Measurements from ENCODE around the gene HEMK1.

HEMK1 gene

DNA sequence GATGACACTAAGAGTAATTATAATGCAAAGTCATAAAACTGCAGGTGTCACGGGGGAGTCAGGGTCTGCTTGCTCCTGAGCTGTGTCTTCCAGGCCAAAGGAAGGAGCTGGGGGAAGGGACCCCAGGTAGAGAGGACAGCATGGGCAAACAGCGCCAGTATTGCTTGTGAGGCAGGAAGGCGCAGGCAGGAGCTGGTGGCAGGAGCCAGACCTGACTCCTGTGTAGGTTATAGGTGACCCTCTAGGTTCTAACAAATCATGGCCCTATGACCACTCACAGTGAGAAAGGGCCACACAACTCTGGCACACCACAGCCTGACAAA lies 40.4 kb downstream of the HEMK1 start:
- H3K79me2 ChIP-seq (ENCODE audit: insufficient read depth, low read length), result no peaks in the 10 kb centered on the region
- H3K9me3 ChIP-seq (ENCODE audit: insufficient read depth, low read depth, low read length), result no peaks in the 10 kb centered on the region
- peaks cover 17% of the 10 kb centered on the region for H3K4me1 ChIP-seq (ENCODE audit: insufficient read depth, low read length, poor library complexity, severe bottlenecking)
- H4K20me1 ChIP-seq (ENCODE audit: insufficient read depth, low read length, poor library complexity, severe bottlenecking), result no peaks in the 10 kb centered on the region
- no peaks in the 10 kb centered on the region for H3K9me2 ChIP-seq (replicated peaks; ENCODE audit: low read depth, low read length)
- H3F3A ChIP-seq (ENCODE audit: low read depth), result no peaks in the 10 kb centered on the region
- H3K36me3 ChIP-seq (ENCODE audit: insufficient read depth, low read length), result no peaks in the 10 kb centered on the region
- H3K4me2 ChIP-seq (ENCODE audit: low read depth, low read length, poor library complexity, severe bottlenecking), result no peak overlapping the region
- no peak overlapping the region for H3K4me3 ChIP-seq (ENCODE audit: low read length, poor library complexity, severe bottlenecking)
- no peaks in the 10 kb centered on the region for H3K27me3 ChIP-seq (ENCODE audit: insufficient read depth, low read length, poor library complexity, severe bottlenecking)
- H2AFZ ChIP-seq (ENCODE audit: low read length), result no peak overlapping the region
- TF ChIP-seq, protein P1, sequence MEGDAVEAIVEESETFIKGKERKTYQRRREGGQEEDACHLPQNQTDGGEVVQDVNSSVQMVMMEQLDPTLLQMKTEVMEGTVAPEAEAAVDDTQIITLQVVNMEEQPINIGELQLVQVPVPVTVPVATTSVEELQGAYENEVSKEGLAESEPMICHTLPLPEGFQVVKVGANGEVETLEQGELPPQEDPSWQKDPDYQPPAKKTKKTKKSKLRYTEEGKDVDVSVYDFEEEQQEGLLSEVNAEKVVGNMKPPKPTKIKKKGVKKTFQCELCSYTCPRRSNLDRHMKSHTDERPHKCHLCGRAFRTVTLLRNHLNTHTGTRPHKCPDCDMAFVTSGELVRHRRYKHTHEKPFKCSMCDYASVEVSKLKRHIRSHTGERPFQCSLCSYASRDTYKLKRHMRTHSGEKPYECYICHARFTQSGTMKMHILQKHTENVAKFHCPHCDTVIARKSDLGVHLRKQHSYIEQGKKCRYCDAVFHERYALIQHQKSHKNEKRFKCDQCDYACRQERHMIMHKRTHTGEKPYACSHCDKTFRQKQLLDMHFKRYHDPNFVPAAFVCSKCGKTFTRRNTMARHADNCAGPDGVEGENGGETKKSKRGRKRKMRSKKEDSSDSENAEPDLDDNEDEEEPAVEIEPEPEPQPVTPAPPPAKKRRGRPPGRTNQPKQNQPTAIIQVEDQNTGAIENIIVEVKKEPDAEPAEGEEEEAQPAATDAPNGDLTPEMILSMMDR (conservative IDR thresholded peaks at IDR 0.05; ENCODE audit: low read length), result no peak
- no peak for TF ChIP-seq EZH2phosphoT487 (IDR thresholded peaks at IDR 0.05; ENCODE audit: borderline replicate concordance)
- no peak overlapping the region for H3K9ac ChIP-seq (ENCODE audit: low read depth, low read length, poor library complexity, severe bottlenecking)

DNA sequence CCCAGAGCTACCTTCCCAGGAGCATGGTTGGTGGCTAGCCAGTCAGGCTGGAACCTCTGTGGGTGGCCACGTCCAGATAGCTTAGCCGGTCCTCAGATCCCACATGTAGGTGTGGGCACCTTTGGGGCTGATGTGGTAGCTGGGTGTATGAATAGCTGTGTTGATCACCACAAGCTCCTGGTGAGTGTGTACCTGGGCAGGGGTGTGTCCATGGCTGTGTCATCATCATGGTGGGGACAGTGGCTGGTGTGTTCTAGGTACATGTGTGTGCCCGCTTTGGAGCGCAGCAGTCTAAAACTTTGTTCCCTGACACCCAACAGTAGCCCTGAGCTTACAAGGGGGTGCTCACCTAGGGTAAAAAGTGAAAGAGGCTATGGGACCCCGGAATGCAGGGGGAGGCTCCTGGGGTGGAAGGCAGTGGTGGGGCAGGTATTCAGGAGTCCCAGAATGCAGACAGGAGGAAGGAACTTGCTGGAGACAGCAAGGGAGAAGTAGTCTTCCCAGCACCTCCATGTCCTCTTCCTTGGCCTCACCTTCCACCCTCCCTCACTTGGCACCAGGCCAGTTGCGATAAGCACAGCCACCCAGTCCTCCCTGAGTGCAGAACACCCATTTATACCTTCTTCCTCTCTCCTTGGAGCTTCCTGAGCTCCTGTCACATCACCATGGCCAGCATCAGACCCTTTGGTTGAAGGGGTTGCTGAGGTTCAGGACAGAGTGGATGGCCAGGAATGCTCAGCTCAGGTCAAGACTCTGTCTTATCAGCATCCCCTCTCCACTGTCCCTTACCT lies 41.1 kb downstream of the HEMK1 start:
- Histone ChIP-seq H3K9ac (ENCODE audit: low read depth, low read length, poor library complexity, severe bottlenecking) (peak overlapping the region; percentile 66), H3F3A (ENCODE audit: low read depth) (no peaks in the 10 kb centered on the region), H3K4me1 (ENCODE audit: insufficient read depth, low read length, poor library complexity, severe bottlenecking) (peaks cover 17% of the 10 kb centered on the region), H3K9me2 (replicated peaks; ENCODE audit: low read depth, low read length) (no peaks in the 10 kb centered on the region), H3K79me2 (ENCODE audit: insufficient read depth, low read length) (no peaks in the 10 kb centered on the region), H3K4me2 (ENCODE audit: low read depth, low read length, poor library complexity, severe bottlenecking) (peak overlapping the region; percentile 86), H3K9me3 (ENCODE audit: insufficient read depth, low read depth, low read length) (no peaks in the 10 kb centered on the region), H4K20me1 (ENCODE audit: insufficient read depth, low read length, poor library complexity, severe bottlenecking) (no peaks in the 10 kb centered on the region), H3K36me3 (ENCODE audit: insufficient read depth, low read length) (no peaks in the 10 kb centered on the region), H3K4me3 (ENCODE audit: low read length, poor library complexity, severe bottlenecking) (peak overlapping the region; percentile 78), H3K27me3 (ENCODE audit: insufficient read depth, low read length, poor library complexity, severe bottlenecking) (no peaks in the 10 kb centered on the region), H2AFZ (ENCODE audit: low read length) (no peak overlapping the region)
- TF ChIP-seq EZH2phosphoT487 (IDR thresholded peaks at IDR 0.05; ENCODE audit: borderline replicate concordance), result no peak
- TF ChIP-seq, protein P1 (conservative IDR thresholded peaks at IDR 0.05; ENCODE audit: low read length), result no peak

DNA sequence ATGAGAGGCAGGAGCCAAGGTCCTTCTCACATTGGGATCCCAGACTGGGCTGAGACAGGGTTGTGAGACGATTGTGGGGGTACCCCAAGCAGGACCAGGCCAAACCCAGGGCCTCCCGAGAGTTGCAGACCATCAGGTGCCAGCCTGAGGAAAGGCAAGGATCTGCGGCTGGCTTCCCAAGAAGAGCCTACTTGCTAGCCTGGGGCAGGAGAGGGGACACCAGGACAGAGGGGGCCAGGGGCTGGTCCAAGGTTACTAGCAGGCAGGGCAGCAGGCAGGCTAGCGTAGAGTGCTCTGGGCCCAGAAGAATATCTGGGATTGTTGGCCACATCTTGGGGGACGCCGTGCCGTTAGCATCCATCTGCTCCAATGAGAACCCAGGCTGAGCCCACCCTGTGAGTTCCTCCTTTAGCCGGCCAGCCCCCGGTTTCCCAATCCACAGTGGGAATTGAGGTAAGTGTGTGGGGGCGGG lies 41.7 kb downstream of the HEMK1 start:
- H3K36me3 ChIP-seq (ENCODE audit: insufficient read depth, low read length), result no peaks in the 10 kb centered on the region
- H3K9me3 ChIP-seq (ENCODE audit: insufficient read depth, low read depth, low read length), result no peaks in the 10 kb centered on the region
- H3K79me2 ChIP-seq (ENCODE audit: insufficient read depth, low read length), result no peaks in the 10 kb centered on the region
- H3K27me3 ChIP-seq (ENCODE audit: insufficient read depth, low read length, poor library complexity, severe bottlenecking), result no peaks in the 10 kb centered on the region
- peaks cover 18% of the 10 kb centered on the region for H3K4me1 ChIP-seq (ENCODE audit: insufficient read depth, low read length, poor library complexity, severe bottlenecking)
- H3K9me2 ChIP-seq (replicated peaks; ENCODE audit: low read depth, low read length), result no peaks in the 10 kb centered on the region
- H3K9ac ChIP-seq (ENCODE audit: low read depth, low read length, poor library complexity, severe bottlenecking), result peak overlapping the region; percentile 66
- H3F3A ChIP-seq (ENCODE audit: low read depth), result no peaks in the 10 kb centered on the region
- TF ChIP-seq, protein P1 (conservative IDR thresholded peaks at IDR 0.05; ENCODE audit: low read length), result no peak
- TF ChIP-seq EZH2phosphoT487 (IDR thresholded peaks at IDR 0.05; ENCODE audit: borderline replicate concordance), result no peak
- H3K4me3 ChIP-seq (ENCODE audit: low read length, poor library complexity, severe bottlenecking), result peak overlapping the region; percentile 78
- no peaks in the 10 kb centered on the region for H4K20me1 ChIP-seq (ENCODE audit: insufficient read depth, low read length, poor library complexity, severe bottlenecking)
- peak overlapping the region; percentile 86 for H3K4me2 ChIP-seq (ENCODE audit: low read depth, low read length, poor library complexity, severe bottlenecking)
- H2AFZ ChIP-seq (ENCODE audit: low read length), result peak overlapping the region; percentile 96

All from Loucy (cell line).